Measurements from ENCODE around the gene MYL9.

MYL9 gene

DNA sequence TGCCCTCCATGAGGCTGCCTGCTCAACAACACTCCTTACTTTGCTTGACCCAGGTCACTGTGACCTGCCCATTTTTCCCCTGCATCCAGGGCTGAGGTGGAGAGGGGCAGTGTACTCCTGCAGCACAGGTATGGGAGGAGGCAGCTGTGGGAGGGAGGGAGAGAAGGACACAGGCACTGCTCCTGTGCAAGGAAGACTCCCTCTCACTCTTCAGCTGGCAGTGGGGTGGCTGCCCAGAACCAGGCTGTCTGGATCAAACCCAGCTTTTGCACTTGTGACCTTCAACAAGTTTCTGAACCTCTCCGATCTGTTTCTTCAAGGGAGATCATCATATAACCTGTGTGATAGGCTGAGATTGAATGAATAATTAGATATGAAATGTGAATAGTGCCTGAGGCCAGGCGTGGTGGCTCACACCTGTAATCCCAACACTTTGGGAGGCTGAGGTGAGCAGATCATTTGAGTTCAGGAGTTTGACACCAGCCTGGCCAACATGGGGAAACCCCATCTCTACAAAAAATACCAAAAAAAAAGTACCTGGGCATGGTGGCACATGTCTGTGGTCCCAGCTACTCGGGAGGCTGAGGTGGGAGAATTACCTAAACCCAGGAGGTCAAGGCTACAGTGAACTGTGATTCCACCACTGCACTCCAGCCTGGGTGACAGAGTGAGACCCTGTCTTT lies 46.2 kb downstream of the MYL9 start:
- FAIRE-seq (no peak), DNase-seq (ENCODE audit: insufficient read length, low spot score) (no peak)

GRCh38 chr20:36591281-36591680 lies 50.0 kb downstream of the MYL9 start:
- DNase-seq (ENCODE audit: insufficient read length, low spot score) (no peak), FAIRE-seq (no peak)
- TF ChIP-seq, protein P1, sequence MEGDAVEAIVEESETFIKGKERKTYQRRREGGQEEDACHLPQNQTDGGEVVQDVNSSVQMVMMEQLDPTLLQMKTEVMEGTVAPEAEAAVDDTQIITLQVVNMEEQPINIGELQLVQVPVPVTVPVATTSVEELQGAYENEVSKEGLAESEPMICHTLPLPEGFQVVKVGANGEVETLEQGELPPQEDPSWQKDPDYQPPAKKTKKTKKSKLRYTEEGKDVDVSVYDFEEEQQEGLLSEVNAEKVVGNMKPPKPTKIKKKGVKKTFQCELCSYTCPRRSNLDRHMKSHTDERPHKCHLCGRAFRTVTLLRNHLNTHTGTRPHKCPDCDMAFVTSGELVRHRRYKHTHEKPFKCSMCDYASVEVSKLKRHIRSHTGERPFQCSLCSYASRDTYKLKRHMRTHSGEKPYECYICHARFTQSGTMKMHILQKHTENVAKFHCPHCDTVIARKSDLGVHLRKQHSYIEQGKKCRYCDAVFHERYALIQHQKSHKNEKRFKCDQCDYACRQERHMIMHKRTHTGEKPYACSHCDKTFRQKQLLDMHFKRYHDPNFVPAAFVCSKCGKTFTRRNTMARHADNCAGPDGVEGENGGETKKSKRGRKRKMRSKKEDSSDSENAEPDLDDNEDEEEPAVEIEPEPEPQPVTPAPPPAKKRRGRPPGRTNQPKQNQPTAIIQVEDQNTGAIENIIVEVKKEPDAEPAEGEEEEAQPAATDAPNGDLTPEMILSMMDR (IDR thresholded peaks at IDR 0.05; ENCODE audit: insufficient read depth, missing control alignments), result no peak

More for the DNA sequence above, 46.2 kb downstream of the MYL9 start:
- TF ChIP-seq, protein P1 (IDR thresholded peaks at IDR 0.05; ENCODE audit: insufficient read depth, missing control alignments), result no peak

DNA sequence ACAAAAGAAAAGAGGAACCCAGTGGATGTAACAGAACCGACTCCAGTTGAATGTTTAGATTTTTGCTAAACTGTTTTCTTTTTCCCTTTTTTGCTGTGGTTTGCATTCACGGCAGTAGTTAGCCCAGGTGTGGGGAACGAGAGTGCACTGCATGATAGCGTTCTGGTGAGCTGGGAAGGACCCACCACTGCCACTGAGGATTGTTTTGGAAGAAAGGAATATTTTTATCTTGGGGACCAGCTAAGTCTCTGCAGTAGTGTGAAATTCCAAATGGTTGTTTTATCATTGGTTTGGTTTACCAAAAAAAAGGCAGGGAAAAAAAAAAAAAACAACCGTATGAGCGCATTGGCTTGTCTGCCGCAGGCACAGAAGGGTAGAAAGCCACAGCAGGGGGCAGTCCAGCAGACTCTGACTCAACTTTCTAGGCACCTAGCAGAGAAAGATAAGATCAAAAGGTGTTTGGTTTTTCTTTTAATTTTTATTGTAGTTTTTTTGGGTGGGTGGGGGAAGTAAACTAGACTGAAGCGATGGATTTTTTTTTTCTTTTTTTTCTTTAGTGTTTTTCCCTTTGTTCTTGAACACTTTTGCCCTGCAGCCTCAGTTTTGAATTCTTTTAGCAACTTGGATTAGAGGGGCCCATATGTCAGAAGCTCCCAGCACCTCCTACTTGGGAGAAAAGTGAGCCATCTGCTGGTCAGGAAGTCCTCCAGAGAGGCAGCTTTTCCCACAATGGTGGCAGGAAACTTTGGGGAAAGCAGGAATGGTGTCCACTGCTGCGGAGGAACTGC lies 50.7 kb downstream of the MYL9 start:
- DNase-seq (ENCODE audit: insufficient read length, low spot score) (no peak), FAIRE-seq (no peak)
- TF ChIP-seq, protein P1 (IDR thresholded peaks at IDR 0.05; ENCODE audit: insufficient read depth, missing control alignments), result peak; percentile 58

GRCh38 chr20:36593347-36593929 lies 52.1 kb downstream of the MYL9 start:
- FAIRE-seq, result no peak
- no peak for DNase-seq (ENCODE audit: insufficient read length, low spot score)

DNA sequence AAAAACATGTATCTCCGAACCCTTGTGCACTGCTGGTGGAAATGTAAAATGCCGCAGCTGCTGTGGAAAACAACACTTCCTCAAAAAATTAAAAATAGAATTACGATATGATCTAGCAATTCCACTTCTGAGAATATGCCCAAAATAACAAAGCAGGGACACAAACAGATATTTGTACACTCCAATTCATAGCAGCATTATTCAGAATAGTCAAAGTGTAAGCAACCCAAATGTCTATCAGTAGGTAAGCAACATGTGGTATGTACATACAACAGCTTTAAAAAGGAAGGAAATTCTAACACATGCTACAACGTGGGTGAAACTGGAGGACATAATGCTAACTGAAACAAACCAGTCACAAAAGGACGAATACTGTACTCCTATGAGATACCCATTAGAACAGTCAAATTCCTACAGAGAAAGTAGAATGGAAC lies 58.6 kb downstream of the MYL9 start:
- TF ChIP-seq, protein P1 (IDR thresholded peaks at IDR 0.05; ENCODE audit: insufficient read depth, missing control alignments), result no peak
- FAIRE-seq (no peak), DNase-seq (ENCODE audit: insufficient read length, low spot score) (no peak)

More at GRCh38 chr20:36593347-36593929, 52.1 kb downstream of the MYL9 start:
- TF ChIP-seq, protein P1 (IDR thresholded peaks at IDR 0.05; ENCODE audit: insufficient read depth, missing control alignments), result no peak

All from D721Med (cell line).